Endothelial cell of umbilical vein (primary cell): ENCODE data around the gene PROZ.

ENCODE experiments used
- CTCF ChIP-seq, 2 donors: IDR thresholded peaks; 1 replicate in 1 of 2; 2 replicates in 1 of 2; pipeline ENCODE4 v1.5.1; 2011; ENCODE audit warnings: low read length in 2 of 2, mild to moderate bottlenecking in 2 of 2, moderate library complexity in 2 of 2, control low read depth in 1 of 2, inconsistent platforms in 1 of 2, low read depth in 1 of 2; ENCODE audit not compliant: insufficient read depth in 1 of 2; ENCODE audit errors: extremely low read depth in 1 of 2
- EZH2 ChIP-seq: IDR thresholded peaks from 2 replicates; pipeline ENCODE4 v1.6.1; 2012; ENCODE audit warnings: borderline replicate concordance, low read depth, mild to moderate bottlenecking, moderate library complexity, low read length, inconsistent platforms; ENCODE audit not compliant: severe bottlenecking
- FOS ChIP-seq: IDR thresholded peaks from 2 replicates; pipeline ENCODE4 v1.6.1; 2011; ENCODE audit warnings: mild to moderate bottlenecking, low read length, moderate library complexity, borderline replicate concordance; ENCODE audit not compliant: insufficient read depth
- GATA2 ChIP-seq: IDR thresholded peaks from 2 replicates; pipeline ENCODE4 v1.7.0; 2011; ENCODE audit warnings: low read depth, mild to moderate bottlenecking, moderate library complexity, mixed read lengths, low read length; ENCODE audit not compliant: insufficient read length, insufficient read depth
- JUN ChIP-seq: IDR thresholded peaks from 2 replicates; pipeline ENCODE4 v1.6.1; 2011; ENCODE audit warnings: borderline replicate concordance, low read depth; ENCODE audit not compliant: insufficient read length, insufficient read depth
- MAX ChIP-seq: IDR thresholded peaks from 2 replicates; pipeline ENCODE4 v1.6.1; 2011; ENCODE audit not compliant: insufficient read depth, insufficient read length
- MYC ChIP-seq: IDR thresholded peaks from one replicate; pipeline ENCODE4 v1.6.1; 2011; ENCODE audit warnings: mild to moderate bottlenecking, low read depth, low read length
- POLR2A ChIP-seq: IDR thresholded peaks from 2 replicates; pipeline ENCODE4 v1.6.1; 2012; ENCODE audit warnings: low read depth, mild to moderate bottlenecking, control low read depth, low read length
- POLR2AphosphoS5 ChIP-seq: IDR thresholded peaks from 2 replicates; pipeline ENCODE4 v1.6.1; 2012; ENCODE audit warnings: low read depth, mild to moderate bottlenecking, control low read depth, low read length, moderate library complexity; ENCODE audit not compliant: insufficient read depth

GRCh38 chr13:113187263-113187669 is 28.8 kb downstream of the PROZ start:
- TF ChIP-seq CTCF (IDR thresholded peaks at IDR 0.05; ENCODE audit: extremely low read depth in 1 of 2, insufficient read depth in 1 of 2, low read depth in 1 of 2, low read length in 2 of 2) (no peak), POLR2A (peak; percentile 73), POLR2AphosphoS5 (peak; percentile 81), JUN (peak; percentile 99), EZH2 (no peak), MAX (peak; percentile 51), MYC (no peak), FOS (peak; percentile 99), GATA2 (no peak)
